ENCODE results near the gene MAP7D1.

DNA sequence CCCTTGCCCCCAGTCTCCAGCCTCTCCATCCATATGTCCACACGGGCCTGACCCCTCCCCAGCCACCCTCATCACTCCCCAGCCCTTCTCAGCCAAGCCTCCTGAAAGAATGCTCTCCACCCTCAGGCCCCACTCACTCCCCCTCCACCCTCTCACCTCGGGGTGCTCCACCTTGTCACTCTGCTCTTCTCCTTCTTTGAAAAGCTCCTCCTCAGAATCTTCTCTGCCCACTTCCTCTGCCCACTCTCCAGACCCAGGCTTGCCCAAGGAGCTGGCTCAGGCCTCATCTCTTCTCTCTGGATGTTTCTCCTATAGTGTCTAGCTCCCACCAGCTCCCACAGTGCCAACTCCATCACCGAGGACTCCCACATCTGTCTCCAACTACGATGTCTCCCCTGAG is 44.8 kb upstream of the MAP7D1 start:
- TF ChIP-seq EZH2phosphoT487 (IDR thresholded peaks at IDR 0.05; ENCODE audit: insufficient read depth, low read depth) = no peak
- TF ChIP-seq EZH2 (IDR thresholded peaks at IDR 0.05; ENCODE audit: insufficient read depth, poor library complexity, severe bottlenecking) = no peak

Data from GM23248 (cell line).